DOHH2 (cell line): Measurements from ENCODE around the gene AKAP13.

ENCODE experiments used
- H3F3A ChIP-seq: fragments of 200-600 bp; sonication (generic), shearing (Covaris generic); 2 replicates; pipeline ENCODE4 v1.6.0; 2016; ENCODE audit warnings: antibody characterized with exemption, mild to moderate bottlenecking; ENCODE audit not compliant: control insufficient read depth, insufficient read depth
- H3K27ac ChIP-seq: fragments of 200-600 bp; sonication (generic); 2 replicates; pipeline ENCODE4 v1.5.1; 2014; ENCODE audit warnings: low read depth, mild to moderate bottlenecking, low read length, moderate library complexity
- H3K27me3 ChIP-seq: fragments of 200-600 bp; sonication (generic); 2 replicates; pipeline ENCODE4 v1.6.1; 2014; ENCODE audit warnings: mild to moderate bottlenecking, low read length, mixed read lengths; ENCODE audit not compliant: control insufficient read depth
- H3K36me3 ChIP-seq: fragments of 200-600 bp; sonication (generic); 2 replicates; pipeline ENCODE4 v1.6.1; 2014; ENCODE audit warnings: mild to moderate bottlenecking, low read length, moderate library complexity, mixed read lengths; ENCODE audit not compliant: control insufficient read depth
- H3K4me1 ChIP-seq: fragments of 200-600 bp; sonication (generic); 2 replicates; pipeline ENCODE4 v1.6.1; 2014; ENCODE audit warnings: mild to moderate bottlenecking, low read length, mixed read lengths; ENCODE audit not compliant: control insufficient read depth
- H3K4me2 ChIP-seq: fragments of 200-600 bp; sonication (generic); 2 replicates; pipeline ENCODE4 v1.6.0; 2014; ENCODE audit warnings: mild to moderate bottlenecking, low read length, moderate library complexity
- H3K4me3 ChIP-seq: fragments of 200-600 bp; sonication (generic); 2 replicates; pipeline ENCODE4 v1.5.1; 2014; ENCODE audit warnings: mild to moderate bottlenecking, low read length, mixed read lengths
- H3K79me2 ChIP-seq: fragments of 200-600 bp; sonication (generic); 2 replicates; pipeline ENCODE4 v1.6.1; 2014; ENCODE audit warnings: mild to moderate bottlenecking, low read length, mixed read lengths; ENCODE audit not compliant: control insufficient read depth
- H3K9me2 ChIP-seq: fragments of 200-600 bp; sonication (generic); replicated peaks from 2 replicates; pipeline ENCODE4 v1.6.1; 2014; ENCODE audit warnings: mild to moderate bottlenecking, low read length, mixed read lengths; ENCODE audit not compliant: control insufficient read depth
- H3K9me3 ChIP-seq: fragments of 200-600 bp; sonication (generic); 2 replicates; pipeline ENCODE4 v1.6.1; 2014; ENCODE audit warnings: antibody characterized with exemption, low read length, mixed read lengths; ENCODE audit not compliant: control insufficient read depth, insufficient read depth
- H4K20me1 ChIP-seq: fragments of 200-600 bp; sonication (generic); 2 replicates; pipeline ENCODE4 v1.6.0; 2014; ENCODE audit warnings: low read depth, mild to moderate bottlenecking, antibody characterized with exemption, low read length, moderate library complexity; ENCODE audit not compliant: control insufficient read depth, insufficient read depth
- CTCF ChIP-seq: fragments of 200-600 bp; sonication (generic); IDR thresholded peaks from one replicate; pipeline ENCODE4 v1.5.1; 2014; ENCODE audit warnings: antibody characterized with exemption, mild to moderate bottlenecking, low read depth, low read length; ENCODE audit not compliant: poor library complexity, severe bottlenecking
- EZH2phosphoT487 ChIP-seq: fragments of 200-600 bp; sonication (generic); IDR thresholded peaks from 2 replicates; pipeline ENCODE4 v1.6.1; 2017; ENCODE audit warnings: borderline replicate concordance, mild to moderate bottlenecking, antibody characterized with exemption, low read length, moderate library complexity, mixed read lengths

The AKAP13 gene

GRCh38 chr15:85507114-85507513 lies 126.7 kb downstream of the AKAP13 start:
- Histone ChIP-seq H3K79me2 (peaks cover 97% of the 10 kb centered on the region), H3K9me3 (no peaks in the 10 kb centered on the region), H3K4me1 (peaks cover 15% of the 10 kb centered on the region), H3K27ac (no peak overlapping the region), H3K4me3 (no peak overlapping the region), H3F3A (peaks cover 13% of the 10 kb centered on the region; the same call in 1 of the 2 replicates), H3K4me2 (no peak overlapping the region), H3K9me2 (no peaks in the 10 kb centered on the region), H3K36me3 (no peaks in the 10 kb centered on the region), H4K20me1 (peaks cover 12% of the 10 kb centered on the region), H3K27me3 (no peaks in the 10 kb centered on the region)
- no peak for TF ChIP-seq EZH2phosphoT487
- TF ChIP-seq CTCF = no peak

GRCh38 chr15:85509973-85510372 lies 129.6 kb downstream of the AKAP13 start:
- TF ChIP-seq CTCF = no peak
- H3K4me1 ChIP-seq = peaks cover under 1% of the 10 kb centered on the region
- H3K27me3 ChIP-seq = no peaks in the 10 kb centered on the region
- no peaks in the 10 kb centered on the region for H3K9me3 ChIP-seq
- no peak overlapping the region for H3K27ac ChIP-seq
- peaks cover 8% of the 10 kb centered on the region; the same call in 1 of the 2 replicates for H4K20me1 ChIP-seq
- H3K4me2 ChIP-seq = no peak overlapping the region
- no peaks in the 10 kb centered on the region for H3K36me3 ChIP-seq
- no peaks in the 10 kb centered on the region for H3F3A ChIP-seq
- H3K4me3 ChIP-seq = no peak overlapping the region
- no peaks in the 10 kb centered on the region for H3K9me2 ChIP-seq
- peaks cover 95% of the 10 kb centered on the region for H3K79me2 ChIP-seq

- no peaks in the 10 kb centered on the region for H3K4me1 ChIP-seq
- no peaks in the 10 kb centered on the region for H3K9me3 ChIP-seq
- H3F3A ChIP-seq = no peaks in the 10 kb centered on the region
- H3K4me3 ChIP-seq = no peak overlapping the region
- H4K20me1 ChIP-seq = peaks cover 4% of the 10 kb centered on the region; the same call in 1 of the 2 replicates
- H3K4me2 ChIP-seq = no peak overlapping the region
- TF ChIP-seq CTCF = no peak
- no peak for TF ChIP-seq EZH2phosphoT487
- no peak overlapping the region for H3K27ac ChIP-seq
- peaks cover 92% of the 10 kb centered on the region for H3K79me2 ChIP-seq
- peaks cover 6% of the 10 kb centered on the region; the same call in 1 of the 2 replicates for H3K36me3 ChIP-seq
- no peaks in the 10 kb centered on the region for H3K27me3 ChIP-seq
- no peaks in the 10 kb centered on the region for H3K9me2 ChIP-seq
Observed at GRCh38 chr15:85514413-85514812, 134.0 kb downstream of the AKAP13 start.

DNA sequence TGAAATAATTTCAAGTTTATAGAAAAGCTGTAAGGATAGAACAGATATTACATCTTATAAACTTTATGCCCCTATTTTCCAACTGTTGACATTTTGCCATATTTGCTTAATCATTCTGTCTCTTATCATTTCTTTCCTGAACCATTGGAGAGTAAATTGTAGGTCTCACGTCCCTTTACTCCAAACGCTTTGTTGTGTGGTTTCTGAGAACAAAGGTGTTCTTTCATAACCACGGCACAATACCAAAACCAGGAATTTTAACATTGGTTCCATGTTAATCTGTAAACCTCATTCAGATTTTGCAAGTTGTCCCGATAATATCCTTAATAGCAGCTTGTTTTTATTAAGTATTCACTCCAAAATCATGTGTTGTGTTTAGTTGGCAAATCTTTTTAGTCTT lies 134.8 kb downstream of the AKAP13 start:
- Histone ChIP-seq H3K27ac (no peak overlapping the region), H3K79me2 (peaks cover 87% of the 10 kb centered on the region), H3K4me2 (no peak overlapping the region), H4K20me1 (peaks cover 4% of the 10 kb centered on the region; the same call in 1 of the 2 replicates), H3K4me1 (no peaks in the 10 kb centered on the region), H3K9me2 (no peaks in the 10 kb centered on the region), H3F3A (no peaks in the 10 kb centered on the region), H3K9me3 (no peaks in the 10 kb centered on the region), H3K36me3 (peaks cover 6% of the 10 kb centered on the region; the same call in 1 of the 2 replicates), H3K27me3 (no peaks in the 10 kb centered on the region), H3K4me3 (no peak overlapping the region)
- TF ChIP-seq CTCF = no peak
- no peak for TF ChIP-seq EZH2phosphoT487
